ENCODE measurements around the gene NFATC2IP. TPM values are rescaled to one million over a fixed set of nuclear protein-coding genes. Genes with fewer than 3 reads are reported as not detected.

Gene NFATC2IP
- total and polyA plus RNA-seq, 4 donors = 5.8 to 17.6 (median 11.9) TPM

GRCh38 chr16:28937222-28937876 lies 13.4 kb upstream of the NFATC2IP start:
- Histone ChIP-seq H3K36me3 (ENCODE audit: control insufficient read depth in 4 of 4, insufficient read depth in 3 of 4, low read depth in 1 of 4, low read length in 3 of 4) (no peaks in the 10 kb centered on the region), H3K9ac (ENCODE audit: low read depth in 1 of 2, low read length in 2 of 2) (no peak overlapping the region), H3K27me3 (ENCODE audit: control insufficient read depth in 4 of 4, insufficient read depth in 4 of 4, low read length in 3 of 4) (no peaks in the 10 kb centered on the region), H3K27ac (ENCODE audit: low read depth in 1 of 2, low read length in 2 of 2) (no peak overlapping the region), H3K4me3 (ENCODE audit: low read depth in 1 of 3, low read length in 3 of 3) (no peak overlapping the region), H3K4me1 (ENCODE audit: control insufficient read depth in 4 of 4, insufficient read depth in 4 of 4, low read length in 3 of 4) (peaks cover 0 to 5% (median 0%) of the 10 kb centered on the region in 4 donors), H3K9me3 (ENCODE audit: control insufficient read depth in 4 of 4, low read length in 3 of 4) (no peaks in the 10 kb centered on the region)
- no peak for DNase-seq (ENCODE audit: low spot score)
- WGBS = 81% methylated on average over 14 of the region's 14 CpGs
- no peak for TF ChIP-seq YY1 (IDR thresholded peaks at IDR 0.05)
- no peak for TF ChIP-seq ZBTB33 (IDR thresholded peaks at IDR 0.05)
- no peak for TF ChIP-seq JUND (IDR thresholded peaks at IDR 0.05)
- no peak for TF ChIP-seq REST (IDR thresholded peaks at IDR 0.05)
- no peak for TF ChIP-seq MAX (IDR thresholded peaks at IDR 0.05)
- TF ChIP-seq RXRA (IDR thresholded peaks at IDR 0.05) = no peak

GRCh38 chr16:28938721-28939120 lies 12.0 kb upstream of the NFATC2IP start:
- no peak overlapping the region for H3K9ac ChIP-seq (ENCODE audit: low read depth in 1 of 2, low read length in 2 of 2)
- TF ChIP-seq YY1 (IDR thresholded peaks at IDR 0.05) (no peak), EGR1 (IDR thresholded peaks at IDR 0.05; ENCODE audit: low read depth in 2 of 2) (no peak), CTCF (IDR thresholded peaks at IDR 0.05; ENCODE audit: low read depth, low read length, missing input control) (no peak), MAX (IDR thresholded peaks at IDR 0.05) (no peak), FOXA2 (IDR thresholded peaks at IDR 0.05) (no peak), FOXA1 (IDR thresholded peaks at IDR 0.05) (no peak), RAD21 (IDR thresholded peaks at IDR 0.05) (no peak), GABPA (IDR thresholded peaks at IDR 0.05 in 1 of 2, conservative IDR thresholded peaks at IDR 0.05 in 1 of 2) (no peak), ATF3 (IDR thresholded peaks at IDR 0.05) (no peak), HNF4G (IDR thresholded peaks at IDR 0.05) (no peak), TAF1 (conservative IDR thresholded peaks at IDR 0.05) (no peak), NR2F2 (IDR thresholded peaks at IDR 0.05) (no peak), ZBTB33 (IDR thresholded peaks at IDR 0.05) (no peak), SP1 (IDR thresholded peaks at IDR 0.05) (no peak), JUND (IDR thresholded peaks at IDR 0.05) (no peak), REST (IDR thresholded peaks at IDR 0.05) (no peak), HNF4A (conservative IDR thresholded peaks at IDR 0.05) (no peak)

More at GRCh38 chr16:28938721-28939120, 12.0 kb upstream of the NFATC2IP start:
- H3K36me3 ChIP-seq (ENCODE audit: control insufficient read depth in 4 of 4, insufficient read depth in 3 of 4, low read depth in 1 of 4, low read length in 3 of 4) = no peaks in the 10 kb centered on the region
- 71% methylated on average over 7 of the region's 7 CpGs for WGBS
- no peak overlapping the region for H3K4me3 ChIP-seq (ENCODE audit: low read depth in 1 of 3, low read length in 3 of 3)
- H3K4me1 ChIP-seq (ENCODE audit: control insufficient read depth in 4 of 4, insufficient read depth in 4 of 4, low read length in 3 of 4) = peaks cover 0 to 5% (median 0%) of the 10 kb centered on the region in 4 donors
- H3K27me3 ChIP-seq (ENCODE audit: control insufficient read depth in 4 of 4, insufficient read depth in 4 of 4, low read length in 3 of 4) = no peaks in the 10 kb centered on the region
- H3K9me3 ChIP-seq (ENCODE audit: control insufficient read depth in 4 of 4, low read length in 3 of 4) = no peaks in the 10 kb centered on the region
- H3K27ac ChIP-seq (ENCODE audit: low read depth in 1 of 2, low read length in 2 of 2) = no peak overlapping the region
- DNase-seq (ENCODE audit: low spot score) = no peak

Data from liver (tissue), 9 donors.